ENCODE data around the gene TRIM68.

The TRIM68 gene

GRCh38 chr11:4607781-4608666, at the start of gene TRIM68:
TRIM68 (minus strand) TSS chr11:4608231; CDS start chr11:4605504, 2,727 bp downstream.
- DNase-seq: peak; percentile 95

- no peak for DNase-seq
Measured at GRCh38 chr11:4654635-4655369, 46.8 kb upstream of the TRIM68 start.

- no peak for DNase-seq
Measured at GRCh38 chr11:4647766-4648165, 39.7 kb upstream of the TRIM68 start.

GRCh38 chr11:4645974-4646373, 37.9 kb upstream of the TRIM68 start:
- DNase-seq: no peak

- no peak for DNase-seq
Measured at GRCh38 chr11:4644233-4644632, 36.2 kb upstream of the TRIM68 start.

- DNase-seq: no peak
Measured at GRCh38 chr11:4643682-4644081, 35.7 kb upstream of the TRIM68 start, which contains the start of gene OR51E1. OR51E1 (plus strand) TSS chr11:4643982; CDS start chr11:4652527, 8,545 bp downstream.

- no peak for DNase-seq
Measured at GRCh38 chr11:4643076-4643475, 35.0 kb upstream of the TRIM68 start.

- no peak for DNase-seq
Measured at GRCh38 chr11:4642043-4642442, 34.0 kb upstream of the TRIM68 start.

GRCh38 chr11:4641501-4641900, 33.5 kb upstream of the TRIM68 start:
- no peak for DNase-seq

GRCh38 chr11:4639931-4640330, 31.9 kb upstream of the TRIM68 start:
- no peak for DNase-seq

GRCh38 chr11:4637662-4638047, 29.6 kb upstream of the TRIM68 start:
- no peak for DNase-seq

- peak; percentile 70 for DNase-seq
Measured at GRCh38 chr11:4636962-4637661, 29.1 kb upstream of the TRIM68 start, which contains the start of gene OR51D1. OR51D1 (plus strand) TSS chr11:4637477; CDS start chr11:4639791, 2,314 bp downstream.

GRCh38 chr11:4636136-4636535, 28.1 kb upstream of the TRIM68 start:
- DNase-seq: no peak

GRCh38 chr11:4626207-4627099, 18.4 kb upstream of the TRIM68 start:
- DNase-seq: peak; percentile 15

- DNase-seq: no peak
Measured at GRCh38 chr11:4619514-4619913, 11.5 kb upstream of the TRIM68 start.

GRCh38 chr11:4615856-4616444, 7.9 kb upstream of the TRIM68 start:
- no peak for DNase-seq

- no peak for DNase-seq
Measured at GRCh38 chr11:4611986-4612385, 4.0 kb upstream of the TRIM68 start.

- DNase-seq: no peak
Measured at GRCh38 chr11:4610258-4610935, 2.4 kb upstream of the TRIM68 start.

- no peak for DNase-seq
Measured at GRCh38 chr11:4607096-4607495, 935 bp downstream of the TRIM68 start.

GRCh38 chr11:4606231-4607015, 1.6 kb downstream of the TRIM68 start:
- no peak for DNase-seq

Measured in stimulated activated CD4-positive, alpha-beta T cell treated with anti-CD3 and anti-CD28 coated beads, Interleukin-4, amount 100 ng/mL, for 1 hour (primary cell).